BE2C (cell line): ENCODE results near the gene PDGFB.

Experiments used
- DNase-seq: peaks from one replicate; pipeline ENCODE4 v3.0.0-alpha.2; 2020
- H3K27me3 ChIP-seq: fragments of 250-450 bp; sonication (Bioruptor Pico); 2 replicates; pipeline ENCODE4 v1.5.1; 2020; ENCODE audit warnings: mild to moderate bottlenecking
- H3K36me3 ChIP-seq: fragments of 250-450 bp; sonication (Bioruptor Pico); 2 replicates; pipeline ENCODE4 v1.5.1; 2020; ENCODE audit warnings: mild to moderate bottlenecking
- H3K4me1 ChIP-seq: fragments of 250-450 bp; sonication (Bioruptor Pico); 2 replicates; pipeline ENCODE4 v1.5.1; 2020
- H3K4me3 ChIP-seq: 2 replicates; pipeline ENCODE4 v1.5.1; 2011; ENCODE audit warnings: low read depth, low read length
- H3K9me3 ChIP-seq: fragments of 250-450 bp; sonication (Bioruptor Pico); 2 replicates; pipeline ENCODE4 v1.5.1; 2020
- CTCF ChIP-seq: IDR thresholded peaks from 2 replicates; pipeline ENCODE4 v1.5.1; 2012; ENCODE audit warnings: mild to moderate bottlenecking, low read depth, low read length

PDGFB gene

DNA sequence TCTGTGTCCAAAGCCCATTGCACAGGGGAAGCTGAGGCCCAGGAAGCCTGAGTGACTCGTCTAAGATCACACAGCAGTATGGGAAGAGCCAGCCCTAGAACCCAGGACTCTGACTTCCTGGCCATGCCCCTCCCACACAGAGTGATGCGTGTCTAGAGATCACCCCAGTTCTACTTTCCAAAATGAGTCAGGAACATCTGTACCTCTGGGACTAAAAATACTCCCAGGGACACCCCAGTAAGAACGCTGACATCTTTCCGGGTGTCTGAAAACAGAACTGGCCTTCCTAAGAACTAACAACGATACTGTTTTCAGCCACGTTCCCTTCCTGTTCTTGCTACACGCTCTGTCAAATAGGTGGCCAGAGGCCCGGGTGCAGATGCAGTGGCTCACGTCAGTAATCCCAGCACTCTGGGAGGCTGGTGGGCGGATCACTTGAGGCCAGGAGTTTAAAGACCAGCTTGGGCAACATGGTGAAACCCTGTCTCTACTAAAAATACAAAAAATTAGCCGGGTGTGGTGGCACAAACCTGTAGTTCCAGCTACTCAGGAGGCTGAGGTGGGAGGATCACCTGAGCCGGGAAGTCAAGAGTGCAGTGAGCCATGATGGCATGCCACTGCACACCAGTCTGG lies 21.7 kb upstream of the PDGFB start:
- TF ChIP-seq CTCF = no peak
- H3K4me1 ChIP-seq = no peaks in the 10 kb centered on the region
- DNase-seq = no peak
- no peaks in the 10 kb centered on the region for H3K9me3 ChIP-seq
- H3K4me3 ChIP-seq = no peak overlapping the region
- no peaks in the 10 kb centered on the region for H3K36me3 ChIP-seq
- H3K27me3 ChIP-seq = no peaks in the 10 kb centered on the region

- no peak for TF ChIP-seq CTCF
- Histone ChIP-seq H3K27me3 (no peaks in the 10 kb centered on the region), H3K4me3 (no peak overlapping the region), H3K9me3 (no peaks in the 10 kb centered on the region), H3K36me3 (no peaks in the 10 kb centered on the region), H3K4me1 (no peaks in the 10 kb centered on the region)
- DNase-seq = no peak
Observed at GRCh38 chr22:39265143-39265886, 20.5 kb upstream of the PDGFB start.

GRCh38 chr22:39264349-39265038 lies 19.7 kb upstream of the PDGFB start:
- Histone ChIP-seq H3K9me3 (no peaks in the 10 kb centered on the region), H3K4me3 (no peak overlapping the region), H3K27me3 (no peaks in the 10 kb centered on the region), H3K36me3 (no peaks in the 10 kb centered on the region), H3K4me1 (no peaks in the 10 kb centered on the region)
- DNase-seq = no peak
- TF ChIP-seq CTCF = no peak

DNA sequence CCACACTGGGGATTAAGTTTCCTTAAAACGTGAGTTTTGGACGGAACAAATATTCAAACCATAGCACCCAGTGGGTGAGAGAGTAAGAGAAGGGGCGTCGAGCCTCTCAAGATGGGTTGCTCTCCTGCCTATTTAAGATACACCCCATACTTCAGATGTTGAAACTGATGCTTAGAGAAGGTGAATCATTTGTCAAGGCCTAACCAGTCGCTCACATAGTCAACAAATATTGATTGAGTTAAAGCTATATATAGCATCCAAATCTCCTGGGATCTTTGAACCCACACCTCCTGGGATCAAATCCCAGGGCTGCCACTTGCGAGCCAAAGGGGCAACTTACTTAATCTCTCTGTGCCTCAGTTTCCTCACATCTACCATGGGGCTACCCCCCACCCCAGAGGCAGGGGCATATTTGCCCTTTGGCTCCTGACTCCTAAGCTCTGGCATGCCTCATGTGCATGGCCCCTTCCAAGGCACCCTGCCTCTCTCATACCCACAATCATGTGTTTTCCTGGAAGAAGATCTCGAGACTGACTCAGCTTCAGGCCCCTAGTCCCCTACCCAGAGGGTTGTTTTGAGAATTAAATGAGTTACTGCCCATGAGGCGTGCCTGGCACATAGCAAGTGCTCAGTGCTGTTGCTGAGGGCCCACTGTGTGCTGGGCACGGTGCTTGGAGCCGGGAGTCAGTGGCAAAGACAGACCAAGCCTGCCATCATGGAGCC lies 19.0 kb upstream of the PDGFB start:
- H3K4me1 ChIP-seq = no peaks in the 10 kb centered on the region
- no peak for TF ChIP-seq CTCF
- H3K9me3 ChIP-seq = no peaks in the 10 kb centered on the region
- DNase-seq = no peak
- H3K4me3 ChIP-seq = no peak overlapping the region
- H3K36me3 ChIP-seq = no peaks in the 10 kb centered on the region
- H3K27me3 ChIP-seq = no peaks in the 10 kb centered on the region

GRCh38 chr22:39259666-39260065 lies 14.9 kb upstream of the PDGFB start:
- no peak for DNase-seq
- Histone ChIP-seq H3K27me3 (no peaks in the 10 kb centered on the region), H3K9me3 (no peaks in the 10 kb centered on the region), H3K4me1 (no peaks in the 10 kb centered on the region), H3K4me3 (no peak overlapping the region), H3K36me3 (no peaks in the 10 kb centered on the region)
- TF ChIP-seq CTCF = no peak
